HepG2 (cell line): ENCODE results near the gene SPIRE1. TPM values are rescaled to one million over a fixed set of nuclear protein-coding genes. Genes with fewer than 3 reads are reported as not detected.
"Not testable (repeated sequence)": the region's sequence is repeated elsewhere in the genome, so short reads cannot be mapped to it uniquely, and the experiment has no call there.

Source experiments
- ATAC-seq: fragments of 200-7000 bp; cut with Tn5 transposase; 3 replicates; pipeline ENCODE4 v1.9.1; 2020; ENCODE audit warnings: mild to moderate bottlenecking, moderate library complexity
- BruUV-seq: library from RNA; stranded (reverse); fragments of 400-500 nt; replicated peaks from 2 replicates; lab custom pipeline; 2021; lab: Mats Ljungman, UMichigan
- CTCF ChIA-PET: fragments of 300-600 bp; formaldehyde crosslinking; extraction: SDS; loops from one replicate; lab custom pipeline; 2021; ENCODE audit warnings: low total read pairs, inconsistent platforms, low intra/inter-chr PET ratio; lab: Yijun Ruan, JAX
- POLR2A ChIA-PET: fragments of 350-600 bp; sonication (Branson Sonifier 250); formaldehyde crosslinking; loops from one replicate; lab custom pipeline; 2020; ENCODE audit warnings: antibody characterized with exemption, inconsistent platforms; lab: Yijun Ruan, JAX
- DNase-seq: peaks from one replicate; pipeline ENCODE4 v3.0.0-alpha.2; 2015; ENCODE audit warnings: low spot score
- FAIRE-seq: peaks from 3 replicates; lab custom pipeline; 2011; peaks lifted over from hg19 to GRCh38; lab: Jason Lieb, UNC
- H2AFZ ChIP-seq: one replicate; pipeline ENCODE4 v1.6.1; 2011; ENCODE audit warnings: low read length, inconsistent platforms
- H3K27ac ChIP-seq: fragments of 300-600 bp; 3 replicates; pipeline ENCODE4 v1.8.0; 2011; ENCODE audit warnings: mixed run types, mild to moderate bottlenecking, mixed read lengths, low read length, inconsistent platforms; ENCODE audit not compliant: insufficient read depth; ENCODE audit errors: extremely low read length
- H3K27me3 ChIP-seq, 2 experiments: fragments of 200-600 bp in 1 of 2; 2 replicates in 1 of 2; 3 replicates in 1 of 2; pipeline versions ENCODE4 v1.6.0 to v1.8.0; 2011; ENCODE audit warnings: low read length in 2 of 2, mild to moderate bottlenecking in 2 of 2, moderate library complexity in 2 of 2, inconsistent platforms in 1 of 2; ENCODE audit not compliant: insufficient read depth in 2 of 2, control insufficient read depth in 1 of 2
- H3K36me3 ChIP-seq, 2 experiments: fragments of 200-600 bp in 1 of 2; replicated peaks in 1 of 2; 2 replicates in 1 of 2; 3 replicates in 1 of 2; pipeline versions ENCODE4 v1.5.1 to v1.8.0; 2011; ENCODE audit warnings: low read length in 2 of 2, inconsistent platforms in 1 of 2; ENCODE audit not compliant: insufficient read depth in 2 of 2, control insufficient read depth in 1 of 2
- H3K4me1 ChIP-seq: 2 replicates; pipeline ENCODE4 v1.5.1; 2012; ENCODE audit warnings: low read length, inconsistent platforms; ENCODE audit not compliant: insufficient read depth
- H3K4me2 ChIP-seq: 2 replicates; pipeline ENCODE4 v1.6.0; 2011; ENCODE audit warnings: low read depth, low read length, inconsistent platforms
- H3K4me3 ChIP-seq, 3 experiments: fragments of 200-600 bp in 1 of 3; sonication (generic), shearing (Covaris generic) in 1 of 3; replicated peaks in 1 of 3; 2 replicates each; pipeline ENCODE4 v1.5.1; 2011 to 2016; ENCODE audit warnings: low read length in 3 of 3, inconsistent platforms in 2 of 3, low read depth in 2 of 3, mild to moderate bottlenecking in 2 of 3, control low read depth in 1 of 3, mixed read lengths in 1 of 3; ENCODE audit not compliant: insufficient read depth in 1 of 3
- H3K79me2 ChIP-seq: one replicate; pipeline ENCODE4 v1.6.1; 2011; ENCODE audit warnings: low read length, inconsistent platforms; ENCODE audit not compliant: insufficient read depth
- H3K9ac ChIP-seq: 2 replicates; pipeline ENCODE4 v1.6.0; 2011; ENCODE audit warnings: mild to moderate bottlenecking, low read depth, low read length, inconsistent platforms; ENCODE audit not compliant: insufficient read depth
- H3K9me3 ChIP-seq: 2 replicates; pipeline ENCODE4 v1.5.1; 2012; ENCODE audit warnings: mild to moderate bottlenecking, low read length
- H4K20me1 ChIP-seq: 2 replicates; pipeline ENCODE4 v1.6.0; 2011; ENCODE audit warnings: inconsistent platforms, mild to moderate bottlenecking, low read length, moderate library complexity; ENCODE audit not compliant: insufficient read depth
- LCORL ChIP-seq, 2 experiments: fragments of 450-650 bp in 1 of 2; sonication (generic) in 1 of 2; formaldehyde crosslinking in 1 of 2; IDR thresholded peaks; 2 replicates each; pipeline versions ENCODE4 v1.5.0 to v1.6.1; 2017 to 2020; ENCODE audit warnings: antibody characterized with exemption in 1 of 2, missing genetic modification reagents in 1 of 2
- ZNF850 ChIP-seq: sonication (generic); formaldehyde crosslinking; conservative IDR thresholded peaks from 2 replicates; pipeline ENCODE4 v1.9.0; 2021; ENCODE audit warnings: mild to moderate bottlenecking, missing genetic modification reagents
- WGBS: methylation state at CpG from one replicate; pipeline ENCODE4 v1.1.6; 2017; ENCODE audit warnings: low lambda C conversion rate; 5-methylcytosine and 5-hydroxymethylcytosine counted together
- in situ Hi-C: cut with HindIII; loops from 2 replicates; pipeline ENCODE4 v1.10.0; 2017; ENCODE audit warnings: low pct_unique_long_range_greater_than_20kb; ENCODE audit not compliant: extremely low pct_ligation_motif_present
- intact Hi-C: fragments of 100-400 bp; cut with micrococcal nuclease; formaldehyde crosslinking; loops from one replicate; pipeline ENCODE4 v1.10.0; 2022; ENCODE audit not compliant: unreplicated experiment
- polyA plus RNA-seq, 8 experiments: library from polyadenylated mRNA; depleted of rRNA in 3 of 8; stranded (reverse) in 7 of 8; unstranded in 1 of 8; fragments of >200 nt; fragmentation: Illumina TruSeq in 4 of 8; extraction: Trizol in 4 of 8; gene quantifications; 2 replicates each; pipeline versions ENCODE4 v1.2.1 to v1.2.3, GENCODE V29; 2011 to 2016; ENCODE audit warnings: low read depth in 4 of 8, missing spikeins in 1 of 8, mixed read lengths in 1 of 8; ENCODE audit not compliant: insufficient read depth in 1 of 8
- total RNA-seq, 5 experiments: library from RNA; depleted of rRNA; stranded (reverse); fragments of >200 nt; fragmentation: Illumina TruSeq; extraction: Trizol; gene quantifications; 2 replicates each; pipeline ENCODE4 v1.2.3, GENCODE V29; 2016; ENCODE audit warnings: low read depth in 1 of 5
- TF ChIP-seq, protein P1 (sequence below): sonication (generic); formaldehyde crosslinking; IDR thresholded peaks from 2 replicates; pipeline ENCODE4 v1.4.0; 2020; ENCODE audit warnings: missing genetic modification reagents

Gene SPIRE1
- total and polyA plus RNA-seq, 2 of the 13 experiments (the other 11 are each of a cell fraction or from before 2014, with no cell fraction given) = 9.9 to 21.3 TPM

DNA sequence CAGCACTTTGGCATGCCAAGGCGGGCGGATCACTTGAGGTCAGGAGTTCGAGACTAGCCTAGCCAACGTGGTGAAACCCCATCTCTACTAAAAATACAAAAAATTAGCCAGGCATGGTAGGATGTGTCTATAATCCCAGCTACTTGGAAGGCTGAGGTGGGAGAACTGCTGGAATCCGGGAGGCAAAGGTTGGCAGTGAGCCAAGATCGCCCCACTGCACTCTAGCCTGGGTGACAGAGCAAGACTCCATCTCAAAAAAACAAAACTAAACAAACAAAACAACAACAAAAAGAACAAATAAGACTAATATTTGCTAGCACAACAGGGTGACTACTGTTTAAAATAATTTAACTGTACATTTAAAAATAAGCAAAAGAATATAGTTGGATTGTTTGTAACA lies 97.3 kb downstream of the SPIRE1 start:
- DNase-seq; H3K9me3 ChIP-seq; BruUV-seq; H3K4me2 ChIP-seq; H3K27ac ChIP-seq; intact Hi-C loops; H3K9ac ChIP-seq; CTCF ChIA-PET; FAIRE-seq; H3K36me3 ChIP-seq; H4K20me1 ChIP-seq; H3K27me3 ChIP-seq; POLR2A ChIA-PET; in situ Hi-C loops; H3K79me2 ChIP-seq; H3K4me3 ChIP-seq; ATAC-seq; H2AFZ ChIP-seq; TF ChIP-seq LCORL (CRISPR knock-in tag; IDR thresholded peaks at IDR 0.05): not testable (repeated sequence)
- peaks cover 10% of the 10 kb centered on the region; the same call in 1 of the 2 replicates for H3K4me1 ChIP-seq
- TF ChIP-seq LCORL (IDR thresholded peaks at IDR 0.05) = peak; percentile 68; the same call in 1 of the 2 replicates
- WGBS = 91% methylated on average over 6 of the region's 6 CpGs

DNA sequence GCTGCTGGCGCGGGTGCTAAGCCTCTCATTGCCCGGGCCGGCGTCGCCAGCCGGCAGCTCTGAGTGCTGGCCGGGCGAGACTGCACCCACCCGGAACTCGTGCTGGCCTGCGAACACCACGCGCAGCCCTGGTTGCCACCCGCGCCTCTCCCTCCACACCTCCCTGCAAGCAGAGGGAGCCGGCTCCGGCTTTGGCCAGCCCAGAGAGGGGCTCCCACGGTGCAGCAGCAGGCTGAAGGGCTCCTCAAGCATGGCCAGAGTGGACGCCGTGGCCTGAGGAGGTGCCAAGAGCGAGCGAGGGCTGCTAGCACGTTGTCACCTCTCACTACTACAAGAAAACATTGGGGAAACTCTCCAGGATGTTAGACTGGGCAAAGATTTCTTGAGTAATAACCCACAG lies 98.6 kb downstream of the SPIRE1 start:
- H2AFZ ChIP-seq = no peak overlapping the region
- TF ChIP-seq, protein P1, sequence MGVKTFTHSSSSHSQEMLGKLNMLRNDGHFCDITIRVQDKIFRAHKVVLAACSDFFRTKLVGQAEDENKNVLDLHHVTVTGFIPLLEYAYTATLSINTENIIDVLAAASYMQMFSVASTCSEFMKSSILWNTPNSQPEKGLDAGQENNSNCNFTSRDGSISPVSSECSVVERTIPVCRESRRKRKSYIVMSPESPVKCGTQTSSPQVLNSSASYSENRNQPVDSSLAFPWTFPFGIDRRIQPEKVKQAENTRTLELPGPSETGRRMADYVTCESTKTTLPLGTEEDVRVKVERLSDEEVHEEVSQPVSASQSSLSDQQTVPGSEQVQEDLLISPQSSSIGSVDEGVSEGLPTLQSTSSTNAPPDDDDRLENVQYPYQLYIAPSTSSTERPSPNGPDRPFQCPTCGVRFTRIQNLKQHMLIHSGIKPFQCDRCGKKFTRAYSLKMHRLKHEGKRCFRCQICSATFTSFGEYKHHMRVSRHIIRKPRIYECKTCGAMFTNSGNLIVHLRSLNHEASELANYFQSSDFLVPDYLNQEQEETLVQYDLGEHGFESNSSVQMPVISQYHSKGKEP (CRISPR knock-in tag) = no peak
- peak; percentile 86; the same call in 1 of the 2 replicates for TF ChIP-seq ZNF850 (CRISPR knock-in tag)
- no peak overlapping the region for H3K27ac ChIP-seq
- in situ Hi-C loops = no loop called here
- no peak for ATAC-seq
- intact Hi-C loops = no loop called here
- CTCF ChIA-PET = no interaction called here
- H3K36me3 ChIP-seq = no peaks in the 10 kb centered on the region
- DNase-seq = no peak
- no peak overlapping the region for H3K9ac ChIP-seq
- peaks cover 5% of the 10 kb centered on the region; the same call in 1 of the 2 replicates for H3K4me1 ChIP-seq
- H3K79me2 ChIP-seq = no peaks in the 10 kb centered on the region
- H3K4me3 ChIP-seq = no peak overlapping the region
- H3K27me3 ChIP-seq = no peaks in the 10 kb centered on the region
- peaks cover 12% of the 10 kb centered on the region for H3K9me3 ChIP-seq
- BruUV-seq = no TSS peak
- 93% methylated on average over 5 of the region's 24 CpGs for WGBS
- H3K4me2 ChIP-seq = no peak overlapping the region
- FAIRE-seq = no peak
- POLR2A ChIA-PET = no interaction called here
- H4K20me1 ChIP-seq = no peaks in the 10 kb centered on the region
